Neutrophil (primary cell): Measurements from ENCODE around the gene ITPR3.

ENCODE experiments used
- H3K27ac ChIP-seq: fragments of 200-600 bp; sonication (generic); 2 replicates; pipeline ENCODE4 v1.5.1; 2016; ENCODE audit warnings: mild to moderate bottlenecking, moderate library complexity
- H3K27me3 ChIP-seq: fragments of 200-600 bp; sonication (generic); 2 replicates; pipeline ENCODE4 v1.6.0; 2016; ENCODE audit warnings: mild to moderate bottlenecking
- H3K36me3 ChIP-seq: fragments of 200-600 bp; sonication (generic); 2 replicates; pipeline ENCODE4 v1.5.1; 2017
- H3K4me1 ChIP-seq, 2 experiments: fragments of 200-600 bp in 1 of 2; sonication (generic) in 1 of 2; 1 replicate in 1 of 2; 2 replicates in 1 of 2; pipeline versions ENCODE4 v1.5.1 to v1.6.1; 2013 to 2016; ENCODE audit warnings: low read depth in 1 of 2, low read length in 1 of 2, mild to moderate bottlenecking in 1 of 2, moderate library complexity in 1 of 2; ENCODE audit not compliant: control insufficient read depth in 1 of 2, insufficient read depth in 1 of 2
- H3K4me3 ChIP-seq, 2 experiments: fragments of 200-600 bp in 1 of 2; sonication (generic) in 1 of 2; 1 replicate in 1 of 2; 2 replicates in 1 of 2; pipeline ENCODE4 v1.5.1; 2013 to 2016; ENCODE audit warnings: low read depth in 1 of 2, low read length in 1 of 2, mild to moderate bottlenecking in 1 of 2, moderate library complexity in 1 of 2
- H3K9me3 ChIP-seq: fragments of 200-600 bp; sonication (generic); 2 replicates; pipeline ENCODE4 v1.5.1; 2016
- CTCF ChIP-seq: fragments of 200-600 bp; sonication (generic); IDR thresholded peaks from 2 replicates; pipeline ENCODE4 v1.5.1; 2016; ENCODE audit warnings: antibody characterized with exemption

ITPR3 gene

GRCh38 chr6:33610067-33610466 is 11.1 kb upstream of the ITPR3 start:
- no peak overlapping the region for H3K27ac ChIP-seq

GRCh38 chr6:33610779-33611732 is 10.1 kb upstream of the ITPR3 start:
- H3K4me3 ChIP-seq: no peak overlapping the region
- no peaks in the 10 kb centered on the region for H3K4me1 ChIP-seq
- H3K27me3 ChIP-seq: peaks cover 23% of the 10 kb centered on the region
- no peak overlapping the region for H3K27ac ChIP-seq
- H3K9me3 ChIP-seq: no peaks in the 10 kb centered on the region
- no peaks in the 10 kb centered on the region for H3K36me3 ChIP-seq
- TF ChIP-seq CTCF: no peak

More at GRCh38 chr6:33610067-33610466, 11.1 kb upstream of the ITPR3 start:
- Histone ChIP-seq H3K4me3 (no peak overlapping the region), H3K9me3 (no peaks in the 10 kb centered on the region), H3K36me3 (no peaks in the 10 kb centered on the region), H3K27me3 (peaks cover 21% of the 10 kb centered on the region), H3K4me1 (no peaks in the 10 kb centered on the region)
- no peak for TF ChIP-seq CTCF

GRCh38 chr6:33613146-33613794 is 7.9 kb upstream of the ITPR3 start:
- TF ChIP-seq CTCF: no peak
- Histone ChIP-seq H3K4me3 (no peak overlapping the region), H3K27ac (no peak overlapping the region), H3K4me1 (no peaks in the 10 kb centered on the region), H3K27me3 (peaks cover 41% of the 10 kb centered on the region), H3K9me3 (no peaks in the 10 kb centered on the region), H3K36me3 (no peaks in the 10 kb centered on the region)

GRCh38 chr6:33613795-33614168 is 7.3 kb upstream of the ITPR3 start:
- H3K27me3 ChIP-seq: peaks cover 44% of the 10 kb centered on the region
- no peak for TF ChIP-seq CTCF
- H3K36me3 ChIP-seq: no peaks in the 10 kb centered on the region
- no peak overlapping the region for H3K4me3 ChIP-seq
- no peaks in the 10 kb centered on the region for H3K9me3 ChIP-seq
- H3K4me1 ChIP-seq: no peaks in the 10 kb centered on the region
- no peak overlapping the region for H3K27ac ChIP-seq

GRCh38 chr6:33616113-33616512 is 5.0 kb upstream of the ITPR3 start:
- H3K4me1 ChIP-seq: peaks cover 11 to 12% of the 10 kb centered on the region in 2 experiments
- H3K4me3 ChIP-seq: no peak overlapping the region
- no peak for TF ChIP-seq CTCF
- no peaks in the 10 kb centered on the region for H3K36me3 ChIP-seq
- H3K27ac ChIP-seq: no peak overlapping the region
- no peaks in the 10 kb centered on the region for H3K9me3 ChIP-seq
- peaks cover 61% of the 10 kb centered on the region for H3K27me3 ChIP-seq
